OCI-LY7 (cell line): ENCODE data around the gene ISLR. TPM values are rescaled to one million over a fixed set of nuclear protein-coding genes. Genes with fewer than 3 reads are reported as not detected.

Experiments
- BruUV-seq: library from RNA; stranded (reverse); fragments of 400-500 nt; replicated peaks from 2 replicates; lab custom pipeline; 2021; lab: Mats Ljungman, UMichigan
- CTCF ChIA-PET: fragments of 300-600 bp; sonication (Branson Sonifier 250); formaldehyde crosslinking; loops from one replicate; lab custom pipeline; 2022; ENCODE audit warnings: antibody characterized with exemption; ENCODE audit not compliant: unreplicated experiment; lab: Charles Lee
- POLR2A ChIA-PET: fragments of 300-600 bp; sonication (Branson Sonifier 250); formaldehyde crosslinking; loops from one replicate; lab custom pipeline; 2022; ENCODE audit warnings: antibody characterized with exemption; lab: Charles Lee
- DNase-seq: peaks from one replicate; pipeline ENCODE4 v3.0.0-alpha.2; 2015; ENCODE audit warnings: low spot score
- H2AFZ ChIP-seq: fragments of 200-600 bp; sonication (generic), shearing (Covaris generic); 2 replicates; pipeline ENCODE4 v1.6.1; 2014; ENCODE audit warnings: mild to moderate bottlenecking, antibody characterized with exemption, low read length, moderate library complexity
- H3K27ac ChIP-seq: fragments of 200-600 bp; sonication (generic); 2 replicates; pipeline ENCODE4 v1.5.1; 2014; ENCODE audit warnings: mixed run types, low read depth, mild to moderate bottlenecking, moderate library complexity, low read length, inconsistent platforms; ENCODE audit not compliant: poor library complexity, severe bottlenecking
- H3K36me3 ChIP-seq: fragments of 200-600 bp; sonication (generic); 2 replicates; pipeline ENCODE4 v1.6.1; 2014; ENCODE audit warnings: mild to moderate bottlenecking, antibody characterized with exemption, low read length, moderate library complexity, mixed read lengths; ENCODE audit not compliant: insufficient read depth
- H3K4me1 ChIP-seq: fragments of 200-600 bp; sonication (generic); 2 replicates; pipeline ENCODE4 v1.5.1; 2014; ENCODE audit warnings: mild to moderate bottlenecking, low read length; ENCODE audit not compliant: insufficient read depth, poor library complexity, severe bottlenecking
- H3K4me2 ChIP-seq: fragments of 200-600 bp; sonication (generic); 2 replicates; pipeline ENCODE4 v1.6.1; 2014; ENCODE audit warnings: mild to moderate bottlenecking, low read length
- H3K4me3 ChIP-seq: fragments of 200-600 bp; sonication (generic); 2 replicates; pipeline ENCODE4 v1.5.1; 2014; ENCODE audit warnings: mild to moderate bottlenecking, low read depth, low read length; ENCODE audit not compliant: poor library complexity, severe bottlenecking
- H3K79me2 ChIP-seq: fragments of 200-600 bp; sonication (generic); 2 replicates; pipeline ENCODE4 v1.6.1; 2016; ENCODE audit warnings: low read depth, mild to moderate bottlenecking, low read length, moderate library complexity, mixed read lengths; ENCODE audit not compliant: insufficient read depth
- H3K9me2 ChIP-seq: fragments of 200-600 bp; sonication (generic); 2 replicates; pipeline ENCODE4 v1.6.1; 2016; ENCODE audit warnings: mild to moderate bottlenecking, low read length, mixed read lengths; ENCODE audit not compliant: insufficient read depth
- H3K9me3 ChIP-seq: fragments of 200-600 bp; sonication (generic); 2 replicates; pipeline ENCODE4 v1.6.1; 2014; ENCODE audit warnings: mild to moderate bottlenecking, mixed run types, low read length, mixed read lengths
- H4K20me1 ChIP-seq: fragments of 200-600 bp; sonication (generic); 2 replicates; pipeline ENCODE4 v1.6.1; 2014; ENCODE audit warnings: mild to moderate bottlenecking, antibody characterized with exemption, low read length, moderate library complexity, mixed read lengths; ENCODE audit not compliant: insufficient read depth
- CTCF ChIP-seq: fragments of 200-600 bp; sonication (generic); conservative IDR thresholded peaks from 2 replicates; pipeline ENCODE4 v1.5.1; 2014; ENCODE audit warnings: mild to moderate bottlenecking, antibody characterized with exemption, low read length, moderate library complexity, mixed read lengths
- EZH2phosphoT487 ChIP-seq: fragments of 200-600 bp; sonication (generic); IDR thresholded peaks from 2 replicates; pipeline ENCODE4 v1.6.1; 2018; ENCODE audit warnings: low read depth, borderline replicate concordance, mild to moderate bottlenecking, mixed run types, antibody characterized with exemption, low read length, moderate library complexity, mixed read lengths
- intact Hi-C: fragments of 100-400 bp; cut with micrococcal nuclease; formaldehyde crosslinking; loops from one replicate; pipeline ENCODE4 v1.10.0; 2022; ENCODE audit not compliant: unreplicated experiment
- total RNA-seq, 2 experiments: library from RNA; depleted of rRNA in 1 of 2; stranded (reverse); fragments of >200 nt in 1 of 2; shearing (Covaris generic) in 1 of 2; gene quantifications; 2 replicates each; pipeline ENCODE4 v1.2.3, GENCODE V29; 2014 to 2022

Gene ISLR
- total RNA-seq, 2 experiments from 2014 or later, result not detected

- H3K4me2 ChIP-seq, result no peak overlapping the region
- H2AFZ ChIP-seq, result no peak overlapping the region
- TF ChIP-seq EZH2phosphoT487 (no peak), CTCF (no peak)
- no peak overlapping the region for H3K4me3 ChIP-seq
- ChIA-PET CTCF (no interaction called here), POLR2A (no interaction called here)
- no peak overlapping the region for H3K27ac ChIP-seq
- no peak for DNase-seq
- BruUV-seq, result no TSS peak
- H3K9me3 ChIP-seq, result no peaks in the 10 kb centered on the region
- no peaks in the 10 kb centered on the region for H4K20me1 ChIP-seq
- H3K79me2 ChIP-seq, result no peaks in the 10 kb centered on the region
- H3K36me3 ChIP-seq, result no peaks in the 10 kb centered on the region
- H3K4me1 ChIP-seq, result no peaks in the 10 kb centered on the region
- intact Hi-C loops, result no loop called here
- H3K9me2 ChIP-seq, result no peaks in the 10 kb centered on the region
Measured at GRCh38 chr15:74213858-74214284, 40.4 kb downstream of the ISLR start.

- BruUV-seq, result no TSS peak
- Histone ChIP-seq H2AFZ (no peak overlapping the region), H3K4me3 (no peak overlapping the region), H3K4me2 (no peak overlapping the region), H3K9me3 (no peaks in the 10 kb centered on the region), H3K36me3 (no peaks in the 10 kb centered on the region), H4K20me1 (no peaks in the 10 kb centered on the region), H3K4me1 (no peaks in the 10 kb centered on the region), H3K27ac (no peak overlapping the region), H3K79me2 (no peaks in the 10 kb centered on the region), H3K9me2 (no peaks in the 10 kb centered on the region)
- intact Hi-C loops, result no loop called here
- TF ChIP-seq EZH2phosphoT487 (no peak), CTCF (no peak)
- no peak for DNase-seq
- ChIA-PET POLR2A (no interaction called here), CTCF (no interaction called here)
Measured at GRCh38 chr15:74214324-74215021, 41.0 kb downstream of the ISLR start.

GRCh38 chr15:74215958-74216357 lies 42.4 kb downstream of the ISLR start:
- Histone ChIP-seq H3K9me2 (no peaks in the 10 kb centered on the region), H3K4me3 (no peak overlapping the region), H3K9me3 (no peaks in the 10 kb centered on the region), H3K36me3 (no peaks in the 10 kb centered on the region), H4K20me1 (no peaks in the 10 kb centered on the region), H3K4me2 (no peak overlapping the region), H3K79me2 (no peaks in the 10 kb centered on the region), H2AFZ (no peak overlapping the region), H3K4me1 (no peaks in the 10 kb centered on the region), H3K27ac (no peak overlapping the region)
- TF ChIP-seq CTCF (no peak), EZH2phosphoT487 (no peak)
- intact Hi-C loops, result no loop called here
- no TSS peak for BruUV-seq
- ChIA-PET CTCF (no interaction called here), POLR2A (no interaction called here)
- no peak for DNase-seq
